GM12878 (cell line): ENCODE measurements around the gene CBS. TPM values are rescaled to one million over a fixed set of nuclear protein-coding genes. Genes with fewer than 3 reads are reported as not detected.

Experiments
- ATAC-seq: fragments of 200-7000 bp; cut with Tn5 transposase; 3 replicates; pipeline ENCODE4 v1.9.1; 2020; ENCODE audit warnings: mild to moderate bottlenecking, moderate library complexity
- BruUV-seq: library from RNA; stranded (reverse); fragments of 400-500 nt; replicated peaks from 2 replicates; lab custom pipeline; 2021; lab: Mats Ljungman, UMichigan
- CTCF ChIA-PET: fragments of 300-600 bp; sonication (Branson Sonifier 250); formaldehyde crosslinking; extraction: SDS; loops from one replicate; lab custom pipeline; 2021; ENCODE audit warnings: inconsistent platforms; lab: Yijun Ruan, JAX
- POLR2A ChIA-PET: fragments of 350-600 bp; formaldehyde crosslinking; extraction: SDS; loops from one replicate; lab custom pipeline; 2021; ENCODE audit warnings: inconsistent platforms; lab: Charles Lee
- RAD21 ChIA-PET: fragments of 300-600 bp; sonication (Branson Sonifier 250); formaldehyde crosslinking; loops from one replicate; lab custom pipeline; 2023; ENCODE audit warnings: antibody characterized with exemption; ENCODE audit not compliant: unreplicated experiment; lab: Charles Lee
- SMC1A ChIA-PET: fragments of 300-600 bp; sonication (Branson Sonifier 250); formaldehyde crosslinking; loops from one replicate; lab custom pipeline; 2023; ENCODE audit not compliant: unreplicated experiment, uncharacterized antibody; lab: Charles Lee
- DNase-seq: peaks from one replicate; pipeline ENCODE4 v3.0.0-alpha.2; 2011; ENCODE audit warnings: low read depth, low spot score
- FAIRE-seq: peaks from 3 replicates; lab custom pipeline; 2011; peaks lifted over from hg19 to GRCh38; lab: Jason Lieb, UNC
- H2AFZ ChIP-seq: 2 replicates; pipeline ENCODE4 v1.6.0; 2011; ENCODE audit warnings: low read depth, low read length, control low read depth; ENCODE audit not compliant: control insufficient read depth
- H3K27ac ChIP-seq: 2 replicates; pipeline ENCODE4 v1.5.1; 2011; ENCODE audit warnings: control low read depth; ENCODE audit not compliant: control insufficient read depth, insufficient read depth
- H3K27me3 ChIP-seq, 2 experiments: replicated peaks in 1 of 2; 2 replicates each; pipeline versions ENCODE4 v1.6.0 to v1.6.1; 2011; ENCODE audit warnings: low read length in 1 of 2; ENCODE audit not compliant: control insufficient read depth in 2 of 2, insufficient read depth in 2 of 2
- H3K36me3 ChIP-seq, 2 experiments: 2 replicates each; pipeline ENCODE4 v1.5.1; 2011; ENCODE audit warnings: low read length in 1 of 2; ENCODE audit not compliant: control insufficient read depth in 2 of 2, insufficient read depth in 2 of 2
- H3K4me1 ChIP-seq: 2 replicates; pipeline ENCODE4 v1.6.1; 2011; ENCODE audit warnings: mild to moderate bottlenecking, low read length, moderate library complexity, mixed read lengths; ENCODE audit not compliant: control insufficient read depth, insufficient read depth
- H3K4me2 ChIP-seq: 2 replicates; pipeline ENCODE4 v1.6.0; 2011; ENCODE audit warnings: control low read depth; ENCODE audit not compliant: control insufficient read depth, insufficient read depth
- H3K4me3 ChIP-seq: fragments of 200-600 bp; sonication (generic); 2 replicates; pipeline ENCODE4 v1.5.1; 2016
- H3K79me2 ChIP-seq: 2 replicates; pipeline ENCODE4 v1.6.0; 2011; ENCODE audit warnings: low read length; ENCODE audit not compliant: control insufficient read depth, insufficient read depth
- H3K9ac ChIP-seq: 2 replicates; pipeline ENCODE4 v1.8.0; 2011; ENCODE audit warnings: low read length, control low read depth, mixed read lengths; ENCODE audit not compliant: control insufficient read depth, insufficient read depth
- H3K9me3 ChIP-seq: replicated peaks from 3 replicates; pipeline ENCODE4 v1.5.1; 2011; ENCODE audit warnings: mild to moderate bottlenecking, low read length; ENCODE audit not compliant: control insufficient read depth, insufficient read depth
- H4K20me1 ChIP-seq: 2 replicates; pipeline ENCODE4 v1.6.0; 2011; ENCODE audit not compliant: control insufficient read depth, insufficient read depth
- BMI1 ChIP-seq: fragments of 450-650 bp; IDR thresholded peaks from 2 replicates; pipeline ENCODE4 v1.6.1; 2016; ENCODE audit warnings: mild to moderate bottlenecking, moderate library complexity, borderline replicate concordance
- GABPA ChIP-seq: IDR thresholded peaks from 2 replicates; pipeline ENCODE4 v1.6.1; 2014; ENCODE audit warnings: antibody characterized with exemption, low read depth, mild to moderate bottlenecking, inconsistent platforms
- KAT2A ChIP-seq: conservative IDR thresholded peaks from 2 replicates; pipeline ENCODE4 v1.6.1; 2011; ENCODE audit warnings: low read depth, low read length; ENCODE audit not compliant: control insufficient read depth
- PML ChIP-seq: IDR thresholded peaks from 2 replicates; pipeline ENCODE4 v1.6.1; 2012; ENCODE audit warnings: low read length, inconsistent platforms
- RAD21 ChIP-seq: IDR thresholded peaks from 2 replicates; pipeline ENCODE4 v1.6.1; 2011; ENCODE audit warnings: mild to moderate bottlenecking, low read depth, low read length, moderate library complexity; ENCODE audit not compliant: insufficient read depth
- ZBTB33 ChIP-seq: fragments of 450-650 bp; IDR thresholded peaks from 2 replicates; pipeline ENCODE4 v1.6.1; 2017; ENCODE audit warnings: mild to moderate bottlenecking
- WGBS: methylation state at CpG from one replicate; pipeline ENCODE4 v1.1.6; 2016; ENCODE audit warnings: low lambda C conversion rate; ENCODE audit not compliant: insufficient replicate concordance, insufficient coverage; ENCODE audit errors: missing lambda C conversion rate; 5-methylcytosine and 5-hydroxymethylcytosine counted together
- in situ Hi-C: fragments of 300-500 bp; cut with MboI; formaldehyde crosslinking; loops from 9 replicates; pipeline ENCODE4 v1.14.3; 2018; ENCODE audit warnings: mixed read lengths
- intact Hi-C: fragments of 100-400 bp; cut with micrococcal nuclease; formaldehyde crosslinking; loops from one replicate; pipeline ENCODE4 v1.14.2; 2022; ENCODE audit not compliant: unreplicated experiment
- polyA plus RNA-seq, 11 experiments: library from polyadenylated mRNA; depleted of rRNA in 4 of 11; unstranded in 6 of 11; stranded (reverse) in 5 of 11; fragments of >200 nt; fragmentation: Nextera tagmentation in 4 of 11; fragmentation: Illumina TruSeq in 1 of 11; extraction: Ambion mirVana in 4 of 11; extraction: Trizol in 1 of 11; gene quantifications; 1 replicate in 1 of 11; 2 replicates in 10 of 11; pipeline versions ENCODE4 v1.2.1 to v1.2.3, GENCODE V29; 2011 to 2016; ENCODE audit warnings: inconsistent platforms in 2 of 11, missing spikeins in 2 of 11, low read depth in 1 of 11
- total RNA-seq, 4 experiments: library from RNA; depleted of rRNA in 3 of 4; stranded (reverse); fragments of >200 nt in 3 of 4; fragmentation: Illumina TruSeq in 1 of 4; extraction: Trizol in 1 of 4; gene quantifications; 2 replicates each; pipeline versions ENCODE4 v1.2.1 to v1.2.3, GENCODE V29; 2013 to 2021
- TF ChIP-seq, protein P1 (sequence below): IDR thresholded peaks from 2 replicates; pipeline ENCODE4 v1.6.1; 2011; ENCODE audit warnings: mild to moderate bottlenecking, low read depth, low read length, moderate library complexity; ENCODE audit not compliant: insufficient replicate concordance

Gene CBS
- total and polyA plus RNA-seq, 10 of the 15 experiments (the other 5 are each of a cell fraction or from before 2014, with no cell fraction given) = 0.10 to 4.4 (median 2.0) TPM

- TF ChIP-seq, protein P1, sequence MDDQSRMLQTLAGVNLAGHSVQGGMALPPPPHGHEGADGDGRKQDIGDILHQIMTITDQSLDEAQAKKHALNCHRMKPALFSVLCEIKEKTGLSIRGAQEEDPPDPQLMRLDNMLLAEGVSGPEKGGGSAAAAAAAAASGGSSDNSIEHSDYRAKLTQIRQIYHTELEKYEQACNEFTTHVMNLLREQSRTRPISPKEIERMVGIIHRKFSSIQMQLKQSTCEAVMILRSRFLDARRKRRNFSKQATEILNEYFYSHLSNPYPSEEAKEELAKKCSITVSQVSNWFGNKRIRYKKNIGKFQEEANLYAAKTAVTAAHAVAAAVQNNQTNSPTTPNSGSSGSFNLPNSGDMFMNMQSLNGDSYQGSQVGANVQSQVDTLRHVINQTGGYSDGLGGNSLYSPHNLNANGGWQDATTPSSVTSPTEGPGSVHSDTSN = no peak
Observed at GRCh38 chr21:43020177-43020576, 55.5 kb downstream of the CBS start (continued).

GRCh38 chr21:43018519-43018918 is 57.1 kb downstream of the CBS start:
- H3K27ac ChIP-seq = no peak overlapping the region
- H3K36me3 ChIP-seq = peaks cover 7 to 9% of the 10 kb centered on the region in 2 experiments; a peak in 3 of 4 replicates
- H3K79me2 ChIP-seq = no peaks in the 10 kb centered on the region
- no peak overlapping the region for H3K9ac ChIP-seq
- ATAC-seq (no peak), DNase-seq (no peak), FAIRE-seq (no peak)
- no peak overlapping the region for H3K4me2 ChIP-seq
- TF ChIP-seq ZBTB33 = no peak
- TF ChIP-seq BMI1 = no peak
- no peak for TF ChIP-seq PML
- no peak for TF ChIP-seq GABPA
- no peak for TF ChIP-seq KAT2A
- TF ChIP-seq RAD21 = no peak
- H3K4me3 ChIP-seq = no peak overlapping the region
- ChIA-PET RAD21 (no interaction called here), SMC1A (no interaction called here), POLR2A (no interaction called here), CTCF (no interaction called here)
- H2AFZ ChIP-seq = no peak overlapping the region
- intact Hi-C loops (no loop called here), in situ Hi-C loops (no loop called here)
- no peaks in the 10 kb centered on the region for H4K20me1 ChIP-seq
- 100% methylated on average over 8 of the region's 10 CpGs for WGBS
- peaks cover 7% of the 10 kb centered on the region for H3K4me1 ChIP-seq
- no peaks in the 10 kb centered on the region for H3K27me3 ChIP-seq
- BruUV-seq = no TSS peak
- H3K9me3 ChIP-seq = no peaks in the 10 kb centered on the region
